Stimulated activated CD8-positive, alpha-beta memory T cell treated with anti-CD3 and anti-CD28 coated beads, Interleukin-2, amount 100 ng/mL, for 48 hours (primary cell): ENCODE measurements around the gene FNDC1.
"Not testable (repeated sequence)": the region's sequence is repeated elsewhere in the genome, so short reads cannot be mapped to it uniquely, and the experiment has no call there.

Experiments
- DNase-seq, 2 donors: peaks; one replicate each; pipeline ENCODE4 v3.0.0-alpha.2; 2020; ENCODE audit warnings: low read depth in 2 of 2

The FNDC1 gene

DNA sequence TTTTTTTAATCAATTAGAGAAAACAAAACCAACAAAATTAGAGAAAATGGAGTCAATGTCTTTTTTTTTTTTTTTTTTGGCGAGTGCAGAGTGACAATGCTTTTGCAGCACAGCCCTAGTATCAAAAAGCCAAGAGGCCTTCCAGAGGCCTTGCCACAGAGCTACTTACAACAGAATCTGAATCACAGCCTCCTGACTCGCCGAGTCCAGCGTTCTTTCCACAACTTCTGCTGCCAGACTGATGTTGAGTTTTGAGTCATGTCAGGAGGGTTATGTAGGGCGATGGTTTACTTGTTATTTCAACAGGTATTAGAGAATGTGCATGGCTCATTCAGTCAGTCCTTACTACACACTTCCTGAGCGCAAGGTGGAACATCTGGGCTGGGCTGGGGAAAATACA lies 88.6 kb downstream of the FNDC1 start:
- no peak for DNase-seq

DNA sequence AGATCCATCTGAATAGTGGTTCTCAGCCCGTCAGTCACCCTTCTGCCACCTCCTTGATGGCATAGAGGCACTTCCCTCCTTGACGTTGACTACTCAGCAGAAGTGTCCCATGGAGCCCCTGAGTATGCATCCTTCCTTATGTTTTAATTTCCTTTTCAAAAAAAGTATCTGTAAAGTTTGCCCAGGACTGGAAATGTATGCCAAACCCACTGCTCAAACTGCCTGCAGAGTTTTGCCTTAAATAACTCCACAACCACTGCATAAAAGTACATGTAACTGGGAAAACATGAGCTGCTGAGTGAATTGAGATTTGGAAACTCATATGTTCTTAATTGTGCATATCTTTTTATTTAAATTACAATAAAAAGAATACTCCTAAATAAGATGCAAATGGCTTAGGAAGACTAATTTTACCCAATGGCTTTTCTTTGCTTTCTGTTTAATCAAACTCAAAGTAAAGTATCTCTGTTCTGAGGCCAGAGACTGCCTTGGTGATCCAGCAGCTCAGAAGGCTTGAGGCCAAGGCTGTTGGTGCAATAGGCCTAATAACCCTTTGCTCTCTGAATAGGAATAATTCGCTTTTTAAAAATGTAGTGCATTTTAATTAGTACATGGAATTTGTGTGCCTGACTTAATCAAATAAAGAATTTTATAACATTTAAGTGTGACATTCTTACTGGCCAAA lies 90.4 kb downstream of the FNDC1 start:
- no peak for DNase-seq

DNA sequence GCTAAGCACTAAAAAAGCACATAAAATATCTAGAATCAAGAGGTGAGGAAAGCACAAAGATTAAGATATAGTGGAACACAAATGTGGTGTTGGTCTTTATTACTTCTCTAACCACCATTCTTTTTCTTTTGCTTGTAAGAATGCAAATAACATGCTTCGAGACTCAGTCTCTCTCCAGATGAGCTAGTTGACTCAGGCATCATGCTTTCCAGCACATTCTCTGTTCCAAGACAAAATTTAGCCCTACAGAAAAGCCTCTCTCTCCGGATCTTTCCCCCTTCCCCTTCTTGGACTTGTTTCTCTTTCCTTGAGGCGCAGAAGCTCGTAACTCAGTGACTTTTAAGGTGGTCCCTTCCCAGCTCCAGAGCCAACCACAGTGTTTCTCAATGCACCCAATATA lies 91.0 kb downstream of the FNDC1 start:
- no peak for DNase-seq

DNA sequence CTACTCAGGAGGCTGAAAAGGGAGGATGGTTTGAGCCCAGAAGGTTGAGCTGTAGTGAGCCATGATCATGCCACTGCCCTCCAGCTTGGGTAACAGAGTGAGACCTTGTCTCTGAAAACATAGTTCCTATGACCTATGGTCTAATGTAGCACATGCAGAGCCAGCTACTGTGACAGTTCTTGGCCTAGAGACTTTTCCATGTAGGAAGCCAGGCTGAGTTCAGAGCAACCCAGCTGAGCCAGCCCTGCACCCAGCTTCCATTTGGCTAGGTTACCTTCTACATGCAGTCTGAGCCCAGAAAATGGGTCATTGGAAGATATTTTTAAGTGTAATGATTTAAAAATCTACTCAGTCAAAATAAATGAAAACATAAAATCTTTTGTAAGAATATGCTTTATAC lies 92.8 kb downstream of the FNDC1 start:
- no peak for DNase-seq

DNA sequence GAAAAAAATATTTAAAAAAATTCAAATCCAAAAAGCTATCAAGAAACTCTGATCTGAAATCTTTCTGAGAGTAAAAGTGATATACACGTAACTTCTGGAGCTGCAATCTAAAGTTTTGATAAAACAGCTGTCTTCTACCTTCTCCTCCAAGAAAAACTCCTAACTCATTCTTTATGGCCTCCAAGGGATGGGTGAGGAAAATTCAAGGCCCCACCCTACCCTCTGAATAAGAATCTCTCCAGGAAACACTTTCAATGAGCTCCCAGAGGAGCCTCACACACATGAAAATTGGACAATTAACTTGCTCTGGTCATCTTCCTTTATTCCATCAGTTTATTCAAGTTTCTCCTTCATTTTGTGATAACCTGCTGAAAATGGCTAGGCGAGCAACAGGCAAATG lies 93.4 kb downstream of the FNDC1 start:
- DNase-seq = no peak

DNA sequence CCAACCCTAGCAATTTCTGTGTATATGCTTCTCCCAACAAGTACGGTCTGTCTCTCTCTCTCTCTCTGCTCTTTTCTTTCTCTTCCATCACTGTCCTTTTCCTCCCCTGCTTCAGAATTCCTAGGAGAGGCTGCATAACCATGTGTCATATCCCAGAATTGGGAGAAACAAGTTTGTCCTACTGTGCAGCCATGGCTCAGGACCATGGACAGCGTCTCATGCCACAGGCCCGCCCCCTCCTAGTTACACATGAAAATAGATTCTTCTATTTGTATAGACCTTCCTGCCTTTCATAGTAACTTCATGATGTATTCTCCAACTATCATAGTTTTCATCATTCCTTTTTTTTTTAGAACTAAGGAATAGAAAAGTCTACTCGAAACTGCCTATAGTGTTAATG lies 98.0 kb downstream of the FNDC1 start:
- DNase-seq = no peak

DNA sequence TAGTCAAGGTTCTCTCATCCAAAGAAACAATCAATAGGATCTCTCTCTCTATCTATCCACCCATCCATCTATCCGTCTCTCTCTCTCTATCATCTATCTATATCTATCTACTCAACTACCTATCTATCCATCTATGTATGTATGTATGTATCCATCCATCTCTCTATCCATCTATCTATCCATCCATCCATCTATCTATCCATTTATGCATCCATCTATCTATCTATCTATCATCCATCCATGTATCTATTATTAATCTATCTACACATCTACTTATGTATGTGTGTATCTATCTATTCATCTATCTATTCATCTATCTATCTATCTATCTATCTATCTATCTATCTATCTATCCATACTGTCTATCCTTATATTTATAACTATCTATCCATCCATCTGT lies 99.3 kb downstream of the FNDC1 start:
- DNase-seq = no peak

DNA sequence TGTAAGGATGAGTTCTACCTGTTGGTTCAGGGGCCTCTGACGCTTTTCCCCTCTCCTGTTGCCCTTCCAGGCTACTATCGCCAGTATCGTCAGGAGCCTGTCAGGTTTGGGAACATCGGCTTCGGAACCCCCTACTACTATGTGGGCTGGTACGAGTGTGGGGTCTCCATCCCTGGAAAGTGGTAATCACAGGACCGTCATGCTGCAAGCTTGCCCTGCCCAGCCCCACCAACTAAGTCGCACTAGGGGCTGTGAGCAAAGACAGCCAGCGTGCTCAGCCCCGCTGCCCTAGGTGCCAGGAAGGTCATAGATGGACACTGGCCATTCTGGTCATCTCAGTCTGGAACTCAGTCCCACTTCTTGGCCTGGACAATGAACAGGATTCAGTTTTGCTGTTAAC lies 102.1 kb downstream of the FNDC1 start:
- no peak for DNase-seq

DNA sequence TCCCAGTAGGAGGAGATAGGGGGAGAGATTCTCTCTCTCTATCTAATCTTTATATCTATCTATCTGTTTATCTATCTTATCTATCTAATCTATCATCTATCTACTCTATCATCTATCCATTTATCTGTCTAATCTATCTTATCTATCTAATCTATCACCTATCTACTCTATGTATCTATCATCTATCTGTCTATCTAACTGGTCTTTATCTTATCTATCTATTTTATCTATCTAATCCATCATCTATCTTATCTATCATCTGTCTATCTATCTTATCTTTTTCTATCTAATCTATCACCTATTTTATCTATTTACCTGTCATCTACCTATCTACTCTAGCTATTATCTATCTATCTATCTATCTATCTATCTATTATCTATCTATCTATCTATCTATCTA lies 109.4 kb downstream of the FNDC1 start:
- DNase-seq = no peak

DNA sequence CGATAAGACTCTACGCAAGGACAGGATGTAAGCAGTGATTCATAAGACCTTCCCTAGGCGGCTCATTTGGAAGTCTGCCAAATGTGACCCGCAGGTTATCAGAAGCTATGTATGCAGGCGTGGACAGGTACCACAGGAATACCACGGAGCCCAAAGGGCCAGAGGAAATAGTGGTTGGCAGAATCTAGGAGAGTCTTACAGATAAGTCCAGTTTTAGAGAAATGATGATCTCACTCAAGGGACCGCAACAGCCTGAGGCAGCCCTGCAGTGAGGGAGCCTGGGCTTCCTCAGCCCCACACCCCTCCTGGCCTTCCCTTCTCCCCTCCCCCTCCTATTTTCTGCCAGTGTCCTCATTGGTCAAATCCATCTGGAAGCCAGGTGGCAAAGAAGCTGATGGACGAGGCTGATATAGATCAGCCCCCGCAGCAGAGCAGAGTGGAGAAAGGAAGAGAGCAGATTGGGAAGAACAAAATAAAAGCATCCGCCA lies 110.6 kb downstream of the FNDC1 start:
- DNase-seq = no peak

DNA sequence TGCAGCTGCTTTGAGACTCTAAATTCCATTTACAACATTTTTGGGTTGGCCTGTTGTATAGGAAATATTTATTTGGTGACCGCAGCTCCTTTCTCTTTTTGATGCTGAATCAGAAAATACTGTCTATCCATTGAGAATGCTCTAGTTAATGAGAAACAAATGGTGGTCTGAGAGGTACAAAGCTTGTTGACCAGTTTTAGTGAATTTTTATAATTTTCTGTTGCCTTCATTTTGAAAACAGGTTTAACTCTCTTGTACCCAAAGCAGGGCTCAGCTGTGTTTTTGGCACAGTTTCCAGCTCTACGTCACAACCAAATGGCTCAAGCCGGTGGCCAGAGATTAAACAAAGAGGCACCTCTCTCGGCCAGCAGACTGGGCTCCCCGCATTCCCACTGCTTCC lies 113.2 kb downstream of the FNDC1 start:
- no peak for DNase-seq

DNA sequence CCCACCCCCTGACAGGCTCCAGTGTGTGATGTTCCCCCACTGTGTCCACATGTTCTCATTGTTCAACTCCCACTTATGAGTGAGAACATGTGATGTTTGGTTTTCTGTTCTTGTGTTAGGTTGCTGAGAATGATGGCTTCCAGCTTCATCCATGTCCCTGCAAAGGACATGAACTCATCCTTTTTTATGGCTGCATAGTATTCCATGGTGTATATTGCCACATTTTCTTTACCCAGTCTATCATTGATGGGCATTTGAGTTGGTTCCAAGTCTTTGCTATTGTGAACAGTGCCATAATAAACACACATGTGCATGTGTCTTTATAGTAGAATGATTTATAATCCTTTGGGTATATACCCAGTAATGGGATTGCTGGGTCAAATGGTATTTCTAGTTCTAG lies 115.5 kb downstream of the FNDC1 start:
- DNase-seq = not testable (repeated sequence)

DNA sequence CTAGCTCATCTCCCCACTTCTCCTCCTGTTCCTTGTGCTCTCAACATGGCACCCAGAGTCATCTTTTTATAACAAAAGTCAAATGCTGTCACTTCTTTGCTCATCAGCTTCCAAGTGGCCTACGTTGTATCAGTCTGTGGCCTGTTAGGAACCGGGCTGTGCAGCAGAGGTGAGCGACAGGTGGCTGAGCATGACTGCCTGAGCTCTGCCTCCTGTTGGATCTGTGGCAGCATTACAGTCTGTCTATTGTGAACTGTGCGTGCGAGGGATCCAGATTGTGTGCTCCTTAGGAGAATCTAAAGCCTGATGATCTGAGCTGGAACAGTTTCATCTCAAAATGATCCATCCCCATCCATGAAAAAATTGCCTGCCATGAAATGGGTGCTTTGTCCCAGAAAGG lies 129.6 kb downstream of the FNDC1 start:
- DNase-seq = no peak

DNA sequence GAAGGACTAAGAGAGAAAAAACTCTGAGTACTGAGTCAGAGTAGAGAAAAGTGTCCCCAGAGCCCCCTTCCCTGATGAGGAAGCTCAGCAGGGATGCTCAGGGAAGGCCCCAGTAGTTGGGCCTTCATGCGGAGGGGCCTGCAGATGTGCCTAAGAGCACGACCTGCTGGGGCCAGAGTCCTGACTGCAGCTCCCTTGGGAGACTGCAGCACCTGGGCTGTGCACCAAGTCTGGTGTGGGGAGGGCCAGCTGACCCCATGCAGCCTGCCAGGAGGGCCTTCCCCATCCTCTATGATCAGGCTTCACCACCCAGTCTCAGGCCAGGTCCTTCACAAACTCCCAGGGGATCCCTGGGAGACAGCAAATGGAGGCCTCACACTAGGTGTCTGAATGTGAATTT lies 130.4 kb downstream of the FNDC1 start:
- DNase-seq = no peak

DNA sequence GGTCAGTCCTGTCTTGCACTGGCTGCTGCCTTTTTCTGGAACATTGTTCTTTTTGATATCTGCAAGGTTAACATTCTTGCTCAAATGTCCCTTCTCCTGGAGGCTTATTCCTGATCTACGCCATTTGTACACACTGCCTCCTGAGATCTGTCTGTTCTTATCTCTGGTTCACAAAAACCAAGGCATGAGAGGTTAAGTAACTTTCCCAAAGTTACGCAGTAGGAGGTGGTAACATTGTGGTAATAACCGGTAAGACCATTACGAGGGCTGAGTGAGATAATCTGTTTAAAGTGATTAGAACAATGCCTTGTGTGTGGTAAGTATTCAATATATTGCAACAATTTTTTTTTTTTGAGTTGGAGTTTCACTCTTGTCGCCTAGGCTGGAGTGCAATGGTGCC lies 132.1 kb downstream of the FNDC1 start:
- DNase-seq = no peak

DNA sequence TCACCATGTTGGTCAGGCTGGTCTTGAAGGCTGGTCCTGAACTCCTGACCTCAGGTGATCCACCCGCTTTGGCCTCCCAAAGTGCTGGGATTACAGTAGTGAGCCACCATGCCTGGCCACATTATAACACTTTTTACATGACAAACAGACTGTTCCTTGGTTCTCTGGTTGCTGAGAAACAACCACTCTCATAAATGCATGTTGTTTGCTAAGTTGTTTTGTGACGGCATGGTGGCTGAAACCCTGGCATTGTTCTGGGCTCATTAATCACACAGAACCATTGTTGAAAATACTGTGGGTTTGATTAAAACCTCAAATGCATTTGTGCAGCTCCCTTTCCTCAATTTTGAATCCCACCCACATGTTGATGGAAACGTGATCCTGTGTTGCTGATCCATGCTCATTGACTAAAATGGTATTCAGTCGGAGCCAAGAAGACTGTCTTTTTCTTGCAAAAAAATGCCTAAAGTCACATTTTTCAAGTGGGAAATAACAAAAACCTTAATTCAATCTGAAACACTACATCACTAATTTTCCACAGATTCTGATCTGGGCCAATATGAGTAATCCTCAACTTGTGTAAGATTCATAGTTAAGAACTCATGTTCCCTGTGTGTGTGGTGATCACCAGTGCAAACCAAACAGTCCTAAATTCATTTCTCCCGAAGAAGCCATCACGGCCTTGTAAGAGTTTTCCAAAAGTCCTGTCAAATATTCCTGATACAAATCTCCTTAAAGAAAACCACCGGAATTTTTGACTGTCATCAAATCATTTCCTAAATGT lies 132.8 kb downstream of the FNDC1 start:
- no peak for DNase-seq

DNA sequence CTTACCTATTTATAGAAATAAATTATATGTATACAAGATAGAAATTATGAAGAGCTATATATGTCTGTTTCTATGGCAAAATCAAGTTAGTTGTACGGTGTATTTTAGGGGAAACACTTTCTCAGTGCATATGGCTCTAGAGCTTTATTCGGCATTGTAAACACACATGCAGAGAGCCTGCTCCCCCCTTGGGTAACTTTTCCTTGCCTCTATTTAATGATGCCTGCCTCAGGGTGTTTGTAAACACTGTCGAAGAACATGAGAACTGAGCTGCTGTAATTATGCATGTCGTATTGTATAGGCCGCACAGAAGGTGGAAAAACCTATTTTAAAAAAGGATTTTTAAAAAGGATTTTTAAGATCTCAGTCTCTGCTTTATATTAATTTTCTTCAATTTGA lies 133.4 kb downstream of the FNDC1 start:
- no peak for DNase-seq

DNA sequence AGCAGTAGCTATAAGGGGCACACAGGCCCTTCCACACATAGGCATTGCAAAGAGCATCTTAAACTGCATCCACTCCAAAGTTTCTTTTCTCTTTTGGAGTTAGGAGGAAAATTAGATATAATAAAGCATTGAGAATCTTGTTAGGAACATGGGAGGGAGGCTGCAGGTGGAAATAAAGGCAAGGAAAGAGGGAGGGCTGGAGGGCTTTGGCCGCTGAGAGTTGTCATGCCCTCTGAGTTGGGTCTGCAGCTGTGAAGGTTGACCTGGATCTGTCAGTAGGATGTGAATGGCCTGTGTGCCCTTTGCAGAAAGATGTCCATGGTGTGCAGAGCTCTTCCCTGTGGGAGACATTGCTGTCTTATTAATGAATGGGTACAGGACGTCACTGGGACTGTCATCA lies 134.0 kb downstream of the FNDC1 start:
- no peak for DNase-seq

DNA sequence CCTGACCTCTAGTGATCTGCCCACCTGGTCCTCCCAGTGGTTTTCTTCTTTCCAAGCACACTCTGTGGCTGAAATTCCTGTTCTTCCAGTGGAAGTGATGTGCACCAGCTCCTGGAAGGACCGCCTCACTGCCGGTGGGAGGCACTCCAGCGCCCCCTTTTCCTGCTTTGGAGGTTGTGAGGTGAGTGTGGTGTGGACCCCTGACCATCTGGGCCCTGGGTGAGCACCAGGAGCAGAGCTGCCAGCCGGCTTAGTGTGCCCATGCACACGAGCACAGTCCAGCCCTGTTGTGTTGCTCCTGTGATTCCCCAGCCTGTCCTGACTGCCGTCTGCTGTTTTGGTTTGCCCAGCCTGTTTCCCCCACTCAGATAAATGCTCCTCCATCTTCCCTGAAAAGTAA lies 134.6 kb downstream of the FNDC1 start:
- DNase-seq = no peak

DNA sequence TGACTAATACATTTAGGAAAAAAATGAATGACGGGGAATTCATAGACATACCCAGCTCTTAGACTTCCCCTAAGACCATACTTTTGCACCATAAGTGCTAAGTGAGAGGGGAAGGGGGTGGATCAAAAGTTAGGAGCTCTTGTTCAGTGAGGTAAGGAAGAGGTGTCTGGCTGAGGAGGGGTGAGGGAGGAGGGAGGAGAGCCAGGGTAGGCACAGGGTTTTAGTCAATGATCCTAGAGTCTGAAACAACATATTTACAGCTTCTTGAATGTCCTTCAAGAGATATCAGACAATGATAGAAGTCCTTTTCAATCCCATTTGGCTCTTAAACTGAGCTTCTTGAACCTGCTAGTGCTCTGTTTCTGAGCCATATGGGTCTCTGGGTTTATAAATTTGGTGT lies 135.4 kb downstream of the FNDC1 start:
- no peak for DNase-seq

DNA sequence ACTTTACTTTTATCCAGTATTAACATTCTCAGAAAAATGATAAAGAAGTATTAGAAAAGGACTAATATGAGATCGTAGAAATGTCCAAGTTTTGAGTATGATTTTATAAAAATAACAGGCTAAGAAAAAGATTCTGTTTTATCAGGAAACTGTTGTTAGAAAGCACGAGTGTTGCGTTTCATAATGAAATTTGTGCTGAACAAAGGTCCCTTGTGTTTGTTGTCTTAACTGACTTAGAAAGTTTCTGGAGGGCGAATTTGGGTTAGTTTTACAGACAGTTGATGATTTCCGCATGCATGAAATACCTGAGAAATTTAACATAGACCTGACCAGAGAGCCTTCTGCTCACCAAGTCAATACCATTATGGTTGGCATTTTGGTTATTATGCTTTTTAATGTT lies 136.0 kb downstream of the FNDC1 start:
- DNase-seq = no peak

DNA sequence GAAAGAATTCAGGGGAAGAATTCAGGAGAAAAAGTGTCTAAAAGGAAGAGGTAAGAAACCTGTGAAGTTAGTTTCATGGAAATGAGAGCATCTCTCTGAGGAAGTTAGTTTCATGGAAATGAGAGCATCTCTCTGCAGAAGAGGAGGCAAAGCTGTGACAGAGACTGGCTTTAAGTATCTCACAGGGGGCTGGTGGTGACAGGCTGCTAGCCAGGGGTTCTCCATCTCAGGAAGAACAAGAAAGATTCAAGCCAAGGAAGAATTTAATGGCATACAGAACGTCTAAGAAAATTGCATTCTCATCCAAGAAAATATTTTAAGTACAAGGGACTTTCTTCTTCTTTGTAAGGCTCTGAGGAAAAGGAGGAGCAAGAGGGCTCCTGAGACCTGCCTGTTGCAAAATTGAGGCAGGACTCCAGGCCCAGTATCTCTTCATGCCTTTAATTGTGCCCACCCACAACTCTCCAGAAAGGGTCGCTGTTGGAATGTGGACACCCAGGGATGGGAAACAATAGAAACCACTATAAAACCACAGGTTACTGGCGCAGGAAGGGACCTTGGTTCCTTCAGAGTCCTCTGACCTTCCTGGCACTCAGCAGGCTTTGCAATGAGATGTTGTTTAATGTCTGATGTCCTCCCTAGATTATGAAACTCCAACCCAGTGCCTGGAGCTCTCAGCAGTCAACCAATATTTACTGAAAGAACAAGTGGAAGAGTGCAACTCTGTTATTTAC lies 136.8 kb downstream of the FNDC1 start:
- no peak for DNase-seq

DNA sequence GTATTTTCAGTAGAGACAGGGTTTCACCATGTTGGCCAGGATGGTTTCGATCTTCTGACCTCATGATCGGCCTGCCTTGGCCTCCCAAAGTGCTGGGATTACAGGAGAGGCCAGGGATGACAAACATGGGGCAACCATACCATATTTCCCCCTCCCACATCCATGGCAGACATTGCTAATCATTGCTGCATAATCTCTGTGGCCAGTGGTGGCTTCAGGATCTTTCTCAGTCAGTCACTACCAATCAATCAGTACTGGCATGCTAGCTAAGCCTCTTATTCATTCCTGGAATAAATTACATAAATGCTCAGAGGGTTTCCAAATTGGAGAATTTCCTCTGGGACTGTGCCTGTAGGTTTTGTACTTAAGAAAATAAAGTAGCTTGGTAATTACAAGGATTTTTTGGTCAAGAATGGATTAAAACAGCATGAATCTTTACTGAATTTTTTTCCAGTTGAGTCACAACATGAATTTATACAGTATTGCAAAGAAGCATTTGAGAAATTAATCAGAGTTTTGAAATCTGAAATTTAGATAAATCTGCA lies 138.1 kb downstream of the FNDC1 start:
- DNase-seq = no peak
